ACC112 (cell line): ENCODE measurements around the gene SPATA6L.
"Not testable (repeated sequence)": the region's sequence is repeated elsewhere in the genome, so short reads cannot be mapped to it uniquely, and the experiment has no call there.

Experiments
- H2AFZ ChIP-seq: fragments of 200-600 bp; sonication (generic); one replicate; pipeline ENCODE4 v1.6.0; 2017; ENCODE audit warnings: antibody characterized with exemption, low read length; ENCODE audit not compliant: unreplicated experiment
- H3K27ac ChIP-seq: fragments of 200-600 bp; sonication (generic); 2 replicates; pipeline ENCODE4 v1.5.1; 2014; ENCODE audit warnings: low read depth, mild to moderate bottlenecking, antibody characterized with exemption, low read length, moderate library complexity
- H3K27me3 ChIP-seq: fragments of 200-600 bp; sonication (generic); 2 replicates; pipeline ENCODE4 v1.6.1; 2014; ENCODE audit warnings: mild to moderate bottlenecking, antibody characterized with exemption, low read length, moderate library complexity, mixed read lengths; ENCODE audit not compliant: insufficient read depth
- H3K36me3 ChIP-seq: fragments of 200-600 bp; sonication (generic); 2 replicates; pipeline ENCODE4 v1.6.1; 2016; ENCODE audit warnings: mild to moderate bottlenecking, antibody characterized with exemption, low read length, moderate library complexity, mixed read lengths; ENCODE audit not compliant: insufficient read depth
- H3K4me1 ChIP-seq: fragments of 200-600 bp; sonication (generic); one replicate; pipeline ENCODE4 v1.6.1; 2016; ENCODE audit warnings: low read length, mixed read lengths; ENCODE audit not compliant: insufficient read depth, unreplicated experiment, control insufficient read depth
- H3K4me3 ChIP-seq: fragments of 200-600 bp; sonication (generic); 2 replicates; pipeline ENCODE4 v1.5.1; 2014; ENCODE audit warnings: mild to moderate bottlenecking, low read depth, low read length
- H3K79me2 ChIP-seq: fragments of 200-600 bp; sonication (generic); one replicate; pipeline ENCODE4 v1.6.0; 2016; ENCODE audit warnings: low read length; ENCODE audit not compliant: control insufficient read depth, unreplicated experiment, insufficient read depth

Gene SPATA6L

GRCh38 chr9:4662108-4662988 lies 3.9 kb downstream of the SPATA6L start, which contains the start of gene PLPP6:
TSS of gene PLPP6 (plus strand) at chr9:4662294. CDS start at chr9:4662376, 82 bp downstream.
- Histone ChIP-seq H3K79me2 (no peaks in the 10 kb centered on the region), H3K36me3 (no peaks in the 10 kb centered on the region), H3K4me3 (peak within 1 kb of the TSS; percentile 79), H3K27ac (peak within 1 kb of the TSS; percentile 21; the same call in 1 of the 2 replicates), H2AFZ (peak within 1 kb of the TSS; percentile 70), H3K27me3 (no peaks in the 10 kb centered on the region), H3K4me1 (peaks cover 39% of the 10 kb centered on the region)

- no peaks in the 10 kb centered on the region for H3K27me3 ChIP-seq
- peak overlapping the region; percentile 79 for H3K4me3 ChIP-seq
- H3K36me3 ChIP-seq = no peaks in the 10 kb centered on the region
- H3K79me2 ChIP-seq = no peaks in the 10 kb centered on the region
- H3K4me1 ChIP-seq = peaks cover 39% of the 10 kb centered on the region
- peak overlapping the region; percentile 19 for H2AFZ ChIP-seq
- H3K27ac ChIP-seq = peak overlapping the region; percentile 4; the same call in 1 of the 2 replicates
Observed at GRCh38 chr9:4661611-4662010, 4.7 kb downstream of the SPATA6L start.

GRCh38 chr9:4661165-4661564 lies 5.1 kb downstream of the SPATA6L start:
- Histone ChIP-seq H2AFZ (no peak overlapping the region), H3K27ac (peak overlapping the region; percentile 4; the same call in 1 of the 2 replicates), H3K4me3 (peak overlapping the region; percentile 79), H3K79me2 (no peaks in the 10 kb centered on the region), H3K4me1 (peaks cover 39% of the 10 kb centered on the region), H3K36me3 (no peaks in the 10 kb centered on the region), H3K27me3 (no peaks in the 10 kb centered on the region)

- not testable (repeated sequence) for H3K27me3 ChIP-seq, H3K4me3 ChIP-seq, H3K36me3 ChIP-seq, H2AFZ ChIP-seq, H3K79me2 ChIP-seq, H3K27ac ChIP-seq
- peaks cover 36% of the 10 kb centered on the region for H3K4me1 ChIP-seq
Observed at GRCh38 chr9:4660665-4661064, 5.6 kb downstream of the SPATA6L start.

DNA sequence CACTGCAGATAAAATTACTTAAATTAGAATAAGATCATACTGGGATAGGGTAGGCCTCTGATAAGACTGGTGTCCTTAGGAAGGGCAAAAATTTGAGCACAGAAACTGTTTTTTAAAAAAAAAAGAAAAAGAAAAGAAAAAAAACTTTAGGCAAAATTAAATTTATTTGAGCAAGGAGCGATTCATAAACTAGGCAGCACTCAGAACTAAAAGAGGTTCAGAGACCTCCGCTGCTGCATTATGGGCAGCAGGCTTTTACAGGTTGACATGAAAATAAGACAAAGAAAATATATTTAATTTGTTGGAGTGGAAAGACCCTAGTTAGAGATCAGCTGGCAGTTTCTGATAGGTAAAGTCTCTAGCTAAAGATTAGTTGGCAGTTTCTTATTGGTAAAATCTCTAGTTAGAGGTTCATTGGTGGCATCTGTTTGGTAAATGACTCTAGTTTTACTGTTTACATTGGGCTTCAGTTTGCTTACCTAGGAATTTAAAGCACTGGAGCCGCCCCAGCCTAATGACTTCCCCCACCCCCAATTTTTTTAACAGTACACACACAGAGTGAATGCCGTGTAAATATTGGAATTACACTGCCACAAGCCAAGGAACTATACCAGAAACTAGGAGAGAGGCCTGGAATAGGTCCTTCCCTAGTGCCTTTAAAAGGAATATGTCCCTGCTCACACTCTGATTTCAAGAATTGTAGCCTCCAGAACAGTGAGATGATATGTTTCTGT lies 8.7 kb downstream of the SPATA6L start:
- H3K27ac ChIP-seq = no peak overlapping the region
- H3K36me3 ChIP-seq = no peaks in the 10 kb centered on the region

GRCh38 chr9:4656621-4657020 lies 9.7 kb downstream of the SPATA6L start:
- Histone ChIP-seq H3K4me1 (peaks cover 5% of the 10 kb centered on the region), H2AFZ (no peak overlapping the region), H3K36me3 (no peaks in the 10 kb centered on the region), H3K79me2 (no peaks in the 10 kb centered on the region), H3K27ac (no peak overlapping the region), H3K27me3 (no peaks in the 10 kb centered on the region), H3K4me3 (no peak overlapping the region)

More for the DNA sequence above, 8.7 kb downstream of the SPATA6L start:
- H3K4me1 ChIP-seq = peaks cover 5% of the 10 kb centered on the region
- H3K27me3 ChIP-seq = no peaks in the 10 kb centered on the region
- H2AFZ ChIP-seq = no peak overlapping the region
- H3K79me2 ChIP-seq = no peaks in the 10 kb centered on the region
- H3K4me3 ChIP-seq = no peak overlapping the region

DNA sequence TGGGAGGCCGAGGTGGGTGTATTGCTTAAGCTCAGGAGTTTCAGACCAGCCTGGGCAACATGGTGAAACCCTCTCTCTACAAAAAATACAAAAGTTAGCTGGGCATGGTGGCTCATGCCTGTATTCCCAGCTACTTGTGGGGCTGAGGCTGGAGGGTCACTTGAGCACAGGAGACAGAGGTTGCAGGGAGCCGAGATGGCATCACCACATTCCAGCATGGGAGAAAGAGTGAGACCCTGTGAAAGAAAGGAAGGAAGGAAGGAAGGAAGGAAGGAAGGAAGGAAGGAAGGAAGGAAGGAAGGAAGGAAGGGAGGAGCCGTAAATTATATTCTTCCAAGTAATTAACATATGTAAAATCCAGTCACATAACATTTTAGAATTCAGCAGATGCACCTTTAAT lies 10.1 kb downstream of the SPATA6L start:
- H3K79me2 ChIP-seq, H3K4me1 ChIP-seq, H2AFZ ChIP-seq, H3K27ac ChIP-seq, H3K36me3 ChIP-seq, H3K27me3 ChIP-seq, H3K4me3 ChIP-seq: not testable (repeated sequence)

GRCh38 chr9:4654538-4654937 lies 11.7 kb downstream of the SPATA6L start:
- H3K36me3 ChIP-seq = no peaks in the 10 kb centered on the region
- no peaks in the 10 kb centered on the region for H3K4me1 ChIP-seq
- no peaks in the 10 kb centered on the region for H3K27me3 ChIP-seq
- no peaks in the 10 kb centered on the region for H3K79me2 ChIP-seq
- no peak overlapping the region for H3K27ac ChIP-seq
- H3K4me3 ChIP-seq = no peak overlapping the region
- no peak overlapping the region for H2AFZ ChIP-seq

DNA sequence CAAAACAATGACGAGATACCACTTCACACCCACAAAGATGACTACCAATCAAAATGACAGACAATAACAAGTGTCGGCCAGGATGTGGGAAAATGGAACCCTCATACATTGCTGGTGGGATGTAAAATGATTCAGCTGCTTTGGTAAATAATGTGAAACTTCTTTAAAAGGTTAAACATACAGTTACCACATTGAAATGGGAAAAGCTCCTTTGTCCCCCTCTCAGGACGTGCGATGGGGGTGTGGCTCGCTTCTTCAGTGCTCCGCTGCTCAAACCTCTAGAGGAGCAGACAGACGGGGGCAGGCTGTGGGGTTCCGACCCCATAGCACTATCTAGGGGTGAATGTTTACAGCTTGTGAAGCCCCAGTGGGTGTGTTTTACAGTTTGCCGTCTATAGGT lies 12.2 kb downstream of the SPATA6L start:
- Histone ChIP-seq H3K27me3 (no peaks in the 10 kb centered on the region), H3K27ac (no peak overlapping the region), H3K79me2 (no peaks in the 10 kb centered on the region), H3K36me3 (no peaks in the 10 kb centered on the region), H2AFZ (no peak overlapping the region), H3K4me1 (no peaks in the 10 kb centered on the region), H3K4me3 (no peak overlapping the region)

DNA sequence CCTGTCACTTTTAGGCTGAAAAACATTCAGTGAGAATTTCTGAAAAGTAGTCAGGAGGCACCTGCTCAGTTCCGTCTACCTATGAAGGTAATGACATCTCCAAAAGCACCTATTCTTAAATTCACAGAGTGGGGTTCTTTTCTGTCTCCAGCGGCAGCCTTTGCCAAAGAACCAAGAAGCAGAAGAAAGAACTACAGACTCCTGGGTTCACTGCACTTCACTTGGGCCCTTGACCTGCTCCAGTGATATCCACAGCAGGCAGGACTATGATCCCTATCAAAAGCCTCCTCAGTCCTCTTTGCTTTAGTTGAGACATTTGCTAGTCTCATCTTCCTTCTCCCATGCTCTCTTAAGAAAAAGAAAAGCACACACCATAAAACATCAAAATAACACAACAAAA lies 23.9 kb downstream of the SPATA6L start:
- Histone ChIP-seq H2AFZ (no peak overlapping the region), H3K79me2 (no peaks in the 10 kb centered on the region), H3K4me3 (no peak overlapping the region), H3K4me1 (no peaks in the 10 kb centered on the region), H3K36me3 (no peaks in the 10 kb centered on the region), H3K27me3 (no peaks in the 10 kb centered on the region), H3K27ac (no peak overlapping the region)
